Common myeloid progenitor, CD34-positive (primary cell): ENCODE measurements around the gene TBC1D8.

Experiments used
- CTCF ChIA-PET: fragments of 350-600 bp; sonication (Branson Sonifier 250); formaldehyde crosslinking; loops from one replicate; lab custom pipeline; 2021; ENCODE audit warnings: antibody characterized with exemption; lab: Charles Lee
- POLR2A ChIA-PET: fragments of 350-600 bp; sonication (Branson Sonifier 250); formaldehyde crosslinking; loops from one replicate; lab custom pipeline; 2021; ENCODE audit warnings: antibody characterized with exemption; lab: Charles Lee
- DNase-seq, 3 donors: peaks; one replicate each; pipeline versions ENCODE4 v3.0.0 to v3.0.0-alpha.2; 2013
- H3K27ac ChIP-seq, 2 experiments: 1 replicate in 1 of 2; 2 replicates in 1 of 2; pipeline ENCODE4 v1.7.0; 2013; ENCODE audit warnings: inconsistent platforms in 2 of 2, low read length in 2 of 2, mild to moderate bottlenecking in 2 of 2, low read depth in 1 of 2, moderate library complexity in 1 of 2; ENCODE audit not compliant: severe bottlenecking in 2 of 2, insufficient read depth in 1 of 2, poor library complexity in 1 of 2
- H3K27me3 ChIP-seq, 5 experiments: replicated peaks in 2 of 5; 1 replicate in 3 of 5; 2 replicates in 2 of 5; pipeline versions ENCODE4 v1.6.1 to v1.7.0; 2013; ENCODE audit warnings: low read length in 4 of 5, mild to moderate bottlenecking in 2 of 5, moderate library complexity in 2 of 5, inconsistent platforms in 1 of 5; ENCODE audit not compliant: insufficient read depth in 5 of 5, control insufficient read depth in 4 of 5
- H3K36me3 ChIP-seq, 4 experiments: 1 replicate in 2 of 4; 2 replicates in 2 of 4; pipeline versions ENCODE4 v1.6.1 to v1.7.0; 2013; ENCODE audit warnings: low read length in 3 of 4, control low read depth in 1 of 4, mild to moderate bottlenecking in 1 of 4; ENCODE audit not compliant: control insufficient read depth in 4 of 4, insufficient read depth in 4 of 4
- H3K4me1 ChIP-seq, 4 experiments: 1 replicate in 3 of 4; 2 replicates in 1 of 4; pipeline versions ENCODE4 v1.6.1 to v1.7.1; 2013; ENCODE audit warnings: low read length in 3 of 4, mild to moderate bottlenecking in 3 of 4, control low read depth in 1 of 4, inconsistent platforms in 1 of 4, moderate library complexity in 1 of 4; ENCODE audit not compliant: control insufficient read depth in 4 of 4, insufficient read depth in 4 of 4; ENCODE audit errors: control extremely low read depth in 1 of 4
- H3K4me3 ChIP-seq, 7 experiments: 1 replicate in 4 of 7; 2 replicates in 3 of 7; pipeline versions ENCODE4 v1.5.1 to v1.7.0; 2013; ENCODE audit warnings: mild to moderate bottlenecking in 7 of 7, low read length in 6 of 7, moderate library complexity in 6 of 7, inconsistent platforms in 2 of 7, low read depth in 2 of 7, control low read depth in 1 of 7; ENCODE audit not compliant: insufficient read depth in 4 of 7, control insufficient read depth in 1 of 7; ENCODE audit errors: extremely low read depth in 1 of 7
- H3K9me3 ChIP-seq, 5 experiments: 1 replicate in 4 of 5; 2 replicates in 1 of 5; pipeline versions ENCODE4 v1.6.1 to v1.7.1; 2013; ENCODE audit warnings: low read length in 4 of 5, mild to moderate bottlenecking in 2 of 5, inconsistent platforms in 1 of 5, low read depth in 1 of 5, moderate library complexity in 1 of 5; ENCODE audit not compliant: control insufficient read depth in 4 of 5, insufficient read depth in 2 of 5; ENCODE audit errors: control extremely low read depth in 1 of 5
- WGBS: methylation state at CpG from one replicate; pipeline ENCODE4 v1.1.5; 2013; ENCODE audit not compliant: insufficient coverage; 5-methylcytosine and 5-hydroxymethylcytosine counted together

The TBC1D8 gene

DNA sequence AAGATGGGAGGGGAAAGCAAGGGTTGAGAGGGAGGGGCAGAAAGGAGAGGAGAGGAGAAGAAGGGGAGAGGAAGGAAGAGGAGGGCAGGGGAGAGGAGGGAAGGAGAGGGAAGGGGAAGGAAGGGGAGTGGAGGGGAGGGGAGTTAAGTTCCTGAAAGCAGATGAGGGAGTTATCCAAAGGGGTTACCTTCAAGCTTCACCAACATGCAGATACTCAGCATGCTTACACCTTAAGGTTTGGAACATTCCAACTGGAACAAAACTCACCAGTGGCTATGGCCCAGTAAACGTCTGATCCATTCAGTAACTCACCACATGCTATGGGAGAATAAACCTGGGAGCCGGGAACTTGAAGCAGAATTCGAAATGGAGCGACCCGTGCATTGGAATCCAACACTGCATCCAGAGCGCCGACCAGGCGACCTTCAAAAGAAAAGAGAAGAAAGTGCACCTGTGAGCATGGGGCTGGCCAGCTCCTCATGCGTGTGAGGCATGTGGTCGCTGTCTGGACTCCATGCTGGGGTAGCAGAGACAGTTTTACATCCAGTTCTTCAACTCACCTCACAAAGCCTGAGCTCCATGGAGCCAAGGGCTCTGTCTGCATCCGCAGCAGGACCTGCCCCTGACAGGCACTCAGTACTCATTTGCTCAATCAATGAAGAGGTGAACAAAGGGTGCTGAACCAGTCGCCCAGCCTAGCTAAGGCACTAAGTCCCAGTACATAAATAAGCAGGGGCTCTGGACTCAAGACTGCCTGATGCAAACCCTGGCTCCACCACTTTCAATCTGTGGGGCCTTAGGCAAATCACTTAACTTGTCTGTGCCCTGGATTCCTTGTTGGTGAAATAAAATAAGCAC lies 61.0 kb downstream of the TBC1D8 start:
- no peak overlapping the region for H3K4me3 ChIP-seq
- peaks cover 0 to 5% (median 0%) of the 10 kb centered on the region in 4 experiments for H3K4me1 ChIP-seq
- CTCF ChIA-PET: no interaction called here
- no peak overlapping the region for H3K27ac ChIP-seq
- no peaks in the 10 kb centered on the region for H3K36me3 ChIP-seq
- 97% methylated on average over 10 of the region's 12 CpGs for WGBS
- no peak for DNase-seq
- H3K9me3 ChIP-seq: no peaks in the 10 kb centered on the region
- no peaks in the 10 kb centered on the region for H3K27me3 ChIP-seq
- POLR2A ChIA-PET: no interaction called here

DNA sequence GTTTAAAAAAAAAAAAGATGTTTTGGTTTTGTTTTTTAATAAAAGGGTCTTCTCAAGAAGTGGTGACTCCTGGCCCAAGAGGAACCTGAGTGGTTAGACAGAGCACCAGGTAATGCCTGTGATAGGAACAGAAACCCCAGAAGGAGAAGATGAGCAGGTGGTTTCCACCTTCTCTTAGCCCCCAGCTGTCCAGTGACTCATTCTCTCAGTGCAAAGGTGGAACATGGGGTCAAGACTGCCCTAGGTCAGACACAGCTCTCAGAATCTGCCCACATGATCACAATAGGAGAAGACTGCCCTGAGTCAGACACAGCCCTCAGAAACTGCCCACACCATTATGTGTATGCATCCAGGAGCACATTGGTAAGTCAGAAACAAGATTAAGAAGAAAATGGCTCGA lies 61.8 kb downstream of the TBC1D8 start:
- DNase-seq: no peak
- ChIA-PET CTCF (no interaction called here), POLR2A (no interaction called here)
- H3K9me3 ChIP-seq: no peaks in the 10 kb centered on the region
- H3K27ac ChIP-seq: no peak overlapping the region
- WGBS: 89% methylated on average over 1 of the region's 1 CpG
- H3K4me1 ChIP-seq: peaks cover 0 to 5% (median 0%) of the 10 kb centered on the region in 4 experiments
- no peak overlapping the region for H3K4me3 ChIP-seq
- no peaks in the 10 kb centered on the region for H3K36me3 ChIP-seq
- H3K27me3 ChIP-seq: no peaks in the 10 kb centered on the region

DNA sequence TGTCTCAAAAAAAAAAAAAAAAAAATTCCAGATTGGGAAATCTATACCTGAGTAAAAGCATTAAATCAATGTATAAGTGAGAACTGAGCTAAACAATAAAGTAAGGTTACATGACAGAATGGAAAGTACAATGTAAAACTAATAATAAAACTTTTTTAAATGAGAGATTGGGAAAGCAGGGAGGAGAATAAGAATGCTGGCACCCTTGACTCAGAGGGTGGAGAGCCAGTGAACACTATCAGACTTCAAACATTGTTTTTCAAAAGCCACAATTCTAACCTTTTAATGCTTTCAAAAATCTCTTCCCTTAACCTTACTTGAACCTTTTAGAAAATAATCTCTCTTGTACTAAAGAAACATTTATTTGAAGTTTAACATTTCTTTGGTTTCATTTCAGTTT lies 63.5 kb downstream of the TBC1D8 start:
- CTCF ChIA-PET: no interaction called here
- peaks cover 0 to 8% (median 0%) of the 10 kb centered on the region in 4 experiments for H3K4me1 ChIP-seq
- H3K36me3 ChIP-seq: no peaks in the 10 kb centered on the region
- H3K27me3 ChIP-seq: no peaks in the 10 kb centered on the region
- H3K4me3 ChIP-seq: no peak overlapping the region
- H3K9me3 ChIP-seq: no peaks in the 10 kb centered on the region
- no peak for DNase-seq
- POLR2A ChIA-PET: interaction anchor here (0.7 kb wide), 1 partner anchor 1461 kb away, joined by 5 read pairs; no protein-coding TSS in a partner anchor
- H3K27ac ChIP-seq: no peak overlapping the region

DNA sequence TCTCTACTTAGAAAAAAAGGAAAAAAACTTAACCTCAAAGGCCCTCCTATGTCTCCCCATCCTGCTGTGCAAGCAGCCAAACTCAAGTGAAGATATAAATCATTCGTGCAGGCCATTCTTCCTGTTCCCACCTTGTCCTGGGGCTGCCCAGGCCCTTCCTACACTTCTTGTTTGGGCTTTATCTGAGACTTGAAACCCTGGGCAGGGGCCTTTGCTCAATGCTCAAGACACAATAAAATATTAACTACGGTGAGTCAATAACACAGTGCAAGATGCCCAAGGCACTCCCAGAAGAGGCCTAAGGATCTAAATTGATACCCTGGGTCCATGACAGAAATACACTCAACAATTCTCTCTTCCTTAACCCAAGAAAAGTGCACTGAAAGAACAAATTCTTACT lies 67.6 kb downstream of the TBC1D8 start:
- DNase-seq: no peak
- ChIA-PET CTCF (no interaction called here), POLR2A (no interaction called here)
- no peaks in the 10 kb centered on the region for H3K9me3 ChIP-seq
- H3K4me3 ChIP-seq: no peak overlapping the region
- H3K4me1 ChIP-seq: peaks cover 0 to 7% (median 0%) of the 10 kb centered on the region in 4 experiments
- 85% methylated on average over 2 of the region's 2 CpGs for WGBS
- no peaks in the 10 kb centered on the region for H3K27me3 ChIP-seq
- H3K36me3 ChIP-seq: no peaks in the 10 kb centered on the region
- no peak overlapping the region for H3K27ac ChIP-seq

DNA sequence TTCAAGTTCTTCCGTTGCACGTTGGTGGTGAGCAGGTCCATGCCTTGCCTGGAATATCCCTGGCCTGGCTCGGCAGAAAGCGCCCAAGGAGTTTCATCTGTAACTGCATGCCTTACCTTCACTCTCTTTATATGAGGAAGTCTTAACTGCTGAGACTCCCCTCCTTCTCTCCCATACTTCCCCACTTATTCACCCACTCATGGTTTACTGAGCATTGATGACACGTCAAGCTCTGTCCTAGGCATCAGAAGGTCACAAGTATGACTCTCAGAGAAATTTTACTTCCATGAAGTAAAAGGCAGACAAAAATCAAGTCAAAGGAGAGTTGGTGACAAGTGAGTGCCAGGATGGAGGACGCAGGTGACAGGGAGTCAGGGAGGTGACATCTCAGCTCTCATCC lies 68.2 kb downstream of the TBC1D8 start:
- POLR2A ChIA-PET: no interaction called here
- no peak for DNase-seq
- CTCF ChIA-PET: no interaction called here
- WGBS: 96% methylated on average over 4 of the region's 6 CpGs
- no peaks in the 10 kb centered on the region for H3K9me3 ChIP-seq
- H3K27me3 ChIP-seq: no peaks in the 10 kb centered on the region
- peaks cover 0 to 7% (median 0%) of the 10 kb centered on the region in 4 experiments for H3K4me1 ChIP-seq
- no peaks in the 10 kb centered on the region for H3K36me3 ChIP-seq
- H3K4me3 ChIP-seq: no peak overlapping the region
- H3K27ac ChIP-seq: no peak overlapping the region

DNA sequence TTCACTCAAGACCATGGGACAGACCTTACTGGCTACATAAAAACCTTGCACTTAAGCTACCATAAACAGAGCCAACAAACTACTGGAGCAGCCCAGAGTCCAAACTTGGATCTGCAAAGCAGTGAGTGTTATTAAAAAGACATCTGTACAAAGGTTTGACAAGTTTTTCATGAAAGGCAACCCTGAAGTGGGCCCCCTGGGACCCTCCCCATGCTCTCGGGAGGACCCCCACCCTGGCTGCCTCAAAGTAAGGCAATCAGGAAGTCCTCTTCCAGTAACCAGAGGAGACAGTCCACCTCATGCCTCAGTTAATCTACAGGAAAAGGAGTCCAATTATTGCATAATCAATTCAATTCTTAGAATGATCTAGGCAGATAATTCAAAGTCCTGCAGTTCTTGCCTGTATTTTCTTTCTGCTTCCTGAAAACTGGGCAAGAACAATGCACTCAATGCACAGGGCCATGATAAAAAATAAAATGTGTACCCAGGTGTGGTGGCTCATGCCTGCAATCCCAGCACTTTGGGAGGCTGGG lies 69.7 kb downstream of the TBC1D8 start:
- peaks cover 0 to 7% (median 0%) of the 10 kb centered on the region in 4 experiments for H3K4me1 ChIP-seq

More for the DNA sequence above, 69.7 kb downstream of the TBC1D8 start:
- POLR2A ChIA-PET: no interaction called here
- WGBS: 88% methylated on average over 1 of the region's 1 CpG
- no peaks in the 10 kb centered on the region for H3K9me3 ChIP-seq
- H3K27ac ChIP-seq: no peak overlapping the region
- CTCF ChIA-PET: no interaction called here
- no peaks in the 10 kb centered on the region for H3K36me3 ChIP-seq
- H3K4me3 ChIP-seq: no peak overlapping the region
- DNase-seq: no peak
- H3K27me3 ChIP-seq: no peaks in the 10 kb centered on the region
